ENCODE measurements around the gene OPCML.

- TF ChIP-seq EZH2phosphoT487 (IDR thresholded peaks at IDR 0.05; ENCODE audit: borderline replicate concordance, low read length) (no peak), CTCF (conservative IDR thresholded peaks at IDR 0.05; ENCODE audit: low read depth, low read length) (no peak), EZH2 (IDR thresholded peaks at IDR 0.05; ENCODE audit: low read length, unreplicated experiment) (no peak)
Measured at GRCh38 chr11:133318221-133318620, 214.1 kb downstream of the OPCML start.

Data from PC-3 (cell line).